Activated naive CD4-positive, alpha-beta T cell treated with anti-CD3 and anti-CD28 coated beads, Interleukin-2, amount 10 ng/mL, durations not matched to agents 7 days and 5 days (primary cell): ENCODE data around the gene MGAT1.

ENCODE experiments used
- CTCF ChIA-PET: fragments of 350-600 bp; sonication (Branson Sonifier 250); formaldehyde crosslinking; loops from one replicate; lab custom pipeline; 2021; ENCODE audit warnings: antibody characterized with exemption; lab: Charles Lee
- DNase-seq: peaks from one replicate; pipeline ENCODE4 v3.0.0-alpha.2; 2020
- H3K27ac Mint-ChIP-seq: one replicate; pipeline ENCODE4 v1.8.0; 2021; ENCODE audit warnings: mild to moderate bottlenecking, moderate library complexity, mixed read lengths
- H3K27me3 Mint-ChIP-seq: one replicate; pipeline ENCODE4 v1.8.0; 2021; ENCODE audit warnings: mild to moderate bottlenecking, mixed read lengths
- H3K36me3 Mint-ChIP-seq: one replicate; pipeline ENCODE4 v1.8.0; 2021; ENCODE audit warnings: mixed read lengths
- H3K4me1 Mint-ChIP-seq: one replicate; pipeline ENCODE4 v1.8.0; 2021; ENCODE audit warnings: mixed read lengths
- H3K4me3 Mint-ChIP-seq: one replicate; pipeline ENCODE4 v1.8.0; 2021; ENCODE audit warnings: mild to moderate bottlenecking, moderate library complexity, mixed read lengths
- H3K9me3 Mint-ChIP-seq: one replicate; pipeline ENCODE4 v1.8.0; 2021; ENCODE audit warnings: mixed read lengths

MGAT1 gene

GRCh38 chr5:180802325-180803180, at the start of gene MGAT1:
TSS of gene MGAT1 (minus strand) at chr5:180802806. CDS start at chr5:180792971, 9,835 bp downstream.
- Mint-ChIP-seq H3K4me3 (peak within 1 kb of the TSS; percentile 77), H3K4me1 (peaks cover 82% of the 10 kb centered on the region), H3K9me3 (no peaks in the 10 kb centered on the region), H3K36me3 (peaks cover 82% of the 10 kb centered on the region), H3K27me3 (no peaks in the 10 kb centered on the region), H3K27ac (peak within 1 kb of the TSS; percentile 100)
- CTCF ChIA-PET = interaction anchor here (1.1 to 2.2 kb wide), 4 partner anchors 11 to 28 kb away, joined by 3 to 10 read pairs (median 4); no protein-coding TSS in a partner anchor
- DNase-seq = peak; percentile 84

- no peak for DNase-seq
- CTCF ChIA-PET = interaction anchor here (1.0 kb wide), 2 partner anchors 13 to 18 kb away, joined by 3 to 4 read pairs; no protein-coding TSS in a partner anchor
- no peak overlapping the region for H3K4me3 Mint-ChIP-seq
- H3K27ac Mint-ChIP-seq = no peak overlapping the region
- no peaks in the 10 kb centered on the region for H3K27me3 Mint-ChIP-seq
- peaks cover 69% of the 10 kb centered on the region for H3K9me3 Mint-ChIP-seq
- H3K36me3 Mint-ChIP-seq = peaks cover 91% of the 10 kb centered on the region
- no peaks in the 10 kb centered on the region for H3K4me1 Mint-ChIP-seq
These were observed 48.0 kb upstream of the MGAT1 start for GRCh38 chr5:180850434-180851078.

- no peak for DNase-seq
- Mint-ChIP-seq H3K27ac (no peak overlapping the region), H3K4me1 (no peaks in the 10 kb centered on the region), H3K36me3 (peaks cover 88% of the 10 kb centered on the region), H3K9me3 (peaks cover 71% of the 10 kb centered on the region), H3K27me3 (no peaks in the 10 kb centered on the region), H3K4me3 (no peak overlapping the region)
- CTCF ChIA-PET = interaction anchor here (1.0 kb wide), 1 partner anchor 14 kb away, joined by 3 read pairs; no protein-coding TSS in a partner anchor
These were observed 47.2 kb upstream of the MGAT1 start for GRCh38 chr5:180849827-180850226.

GRCh38 chr5:180848878-180849277, 46.3 kb upstream of the MGAT1 start:
- Mint-ChIP-seq H3K4me1 (no peaks in the 10 kb centered on the region), H3K36me3 (peaks cover 83% of the 10 kb centered on the region), H3K9me3 (peaks cover 71% of the 10 kb centered on the region), H3K27ac (no peak overlapping the region), H3K4me3 (no peak overlapping the region), H3K27me3 (no peaks in the 10 kb centered on the region)
- DNase-seq = no peak
- CTCF ChIA-PET = no interaction called here

- Mint-ChIP-seq H3K27ac (no peak overlapping the region), H3K4me3 (no peak overlapping the region), H3K4me1 (no peaks in the 10 kb centered on the region), H3K36me3 (peaks cover 78% of the 10 kb centered on the region), H3K27me3 (no peaks in the 10 kb centered on the region), H3K9me3 (peaks cover 71% of the 10 kb centered on the region)
- CTCF ChIA-PET = no interaction called here
- no peak for DNase-seq
These were observed 45.7 kb upstream of the MGAT1 start for GRCh38 chr5:180848265-180848664.

- Mint-ChIP-seq H3K9me3 (peaks cover 66% of the 10 kb centered on the region), H3K4me1 (no peaks in the 10 kb centered on the region), H3K27ac (no peak overlapping the region), H3K27me3 (no peaks in the 10 kb centered on the region), H3K4me3 (no peak overlapping the region), H3K36me3 (peaks cover 70% of the 10 kb centered on the region)
- no peak for DNase-seq
- CTCF ChIA-PET = interaction anchor here (1.0 kb wide), 1 partner anchor 10 kb away, joined by 3 read pairs; no protein-coding TSS in a partner anchor
These were observed 44.4 kb upstream of the MGAT1 start for GRCh38 chr5:180847026-180847425.

- no peaks in the 10 kb centered on the region for H3K4me1 Mint-ChIP-seq
- H3K27ac Mint-ChIP-seq = no peak overlapping the region
- peaks cover 49% of the 10 kb centered on the region for H3K9me3 Mint-ChIP-seq
- H3K36me3 Mint-ChIP-seq = peaks cover 52% of the 10 kb centered on the region
- CTCF ChIA-PET = no interaction called here
- H3K4me3 Mint-ChIP-seq = no peak overlapping the region
- no peaks in the 10 kb centered on the region for H3K27me3 Mint-ChIP-seq
- DNase-seq = no peak
These were observed 42.3 kb upstream of the MGAT1 start for GRCh38 chr5:180844858-180845257.

- CTCF ChIA-PET = no interaction called here
- H3K4me1 Mint-ChIP-seq = no peaks in the 10 kb centered on the region
- DNase-seq = no peak
- peaks cover 45% of the 10 kb centered on the region for H3K9me3 Mint-ChIP-seq
- no peak overlapping the region for H3K4me3 Mint-ChIP-seq
- H3K36me3 Mint-ChIP-seq = peaks cover 48% of the 10 kb centered on the region
- H3K27ac Mint-ChIP-seq = no peak overlapping the region
- no peaks in the 10 kb centered on the region for H3K27me3 Mint-ChIP-seq
These were observed 41.8 kb upstream of the MGAT1 start for GRCh38 chr5:180844432-180844831.

GRCh38 chr5:180839935-180840334, 37.3 kb upstream of the MGAT1 start:
- Mint-ChIP-seq H3K36me3 (peaks cover 37% of the 10 kb centered on the region), H3K27ac (no peak overlapping the region), H3K4me3 (no peak overlapping the region), H3K9me3 (peaks cover 7% of the 10 kb centered on the region), H3K4me1 (peaks cover 6% of the 10 kb centered on the region), H3K27me3 (no peaks in the 10 kb centered on the region)
- CTCF ChIA-PET = no interaction called here
- no peak for DNase-seq

- Mint-ChIP-seq H3K27ac (no peak overlapping the region), H3K9me3 (peaks cover 7% of the 10 kb centered on the region), H3K36me3 (peaks cover 43% of the 10 kb centered on the region), H3K27me3 (no peaks in the 10 kb centered on the region), H3K4me1 (peaks cover 13% of the 10 kb centered on the region), H3K4me3 (no peak overlapping the region)
- no peak for DNase-seq
- CTCF ChIA-PET = no interaction called here
These were observed 36.6 kb upstream of the MGAT1 start for GRCh38 chr5:180839227-180839626.

GRCh38 chr5:180837478-180837877, 34.9 kb upstream of the MGAT1 start:
- Mint-ChIP-seq H3K4me3 (no peak overlapping the region), H3K36me3 (peaks cover 50% of the 10 kb centered on the region), H3K27ac (no peak overlapping the region), H3K27me3 (no peaks in the 10 kb centered on the region), H3K4me1 (peaks cover 28% of the 10 kb centered on the region), H3K9me3 (peaks cover 7% of the 10 kb centered on the region)
- no peak for DNase-seq
- CTCF ChIA-PET = interaction anchor here (1.1 to 1.4 kb wide), 2 partner anchors 10 to 27 kb away, joined by 3 read pairs; no protein-coding TSS in a partner anchor

GRCh38 chr5:180832638-180833068, 30.0 kb upstream of the MGAT1 start:
- peak; percentile 72 for DNase-seq
- Mint-ChIP-seq H3K9me3 (peaks cover 3% of the 10 kb centered on the region), H3K4me3 (peak overlapping the region; percentile 99), H3K4me1 (peaks cover 47% of the 10 kb centered on the region), H3K36me3 (peaks cover 62% of the 10 kb centered on the region), H3K27ac (peak overlapping the region; percentile 99), H3K27me3 (peaks cover 4% of the 10 kb centered on the region)
- CTCF ChIA-PET = interaction anchor here (1.0 to 1.2 kb wide), 2 partner anchors 10 to 30 kb away, joined by 3 read pairs; no protein-coding TSS in a partner anchor

- H3K4me3 Mint-ChIP-seq = peak overlapping the region; percentile 99
- peaks cover 57% of the 10 kb centered on the region for H3K36me3 Mint-ChIP-seq
- peak overlapping the region; percentile 99 for H3K27ac Mint-ChIP-seq
- H3K27me3 Mint-ChIP-seq = peaks cover 4% of the 10 kb centered on the region
- H3K4me1 Mint-ChIP-seq = peaks cover 47% of the 10 kb centered on the region
- peaks cover 3% of the 10 kb centered on the region for H3K9me3 Mint-ChIP-seq
- CTCF ChIA-PET = interaction anchor here (0.9 to 2.4 kb wide), 7 partner anchors 18 to 42 kb away, joined by 3 to 11 read pairs (median 5); partner anchors contain the start of gene MGAT1
- peak; percentile 81 for DNase-seq
These were observed 28.8 kb upstream of the MGAT1 start for GRCh38 chr5:180831139-180832093.
